ENCODE results near the gene TXLNA. TPM values are rescaled to one million over a fixed set of nuclear protein-coding genes. Genes with fewer than 3 reads are reported as not detected.

TXLNA gene
- total RNA-seq, 1 experiment from 2014 or later, result 49.8 TPM

- Mint-ChIP-seq H3K27me3 (ENCODE audit: low read depth) (no peaks in the 10 kb centered on the region), H3K36me3 (peaks cover 41% of the 10 kb centered on the region), H3K9me3 (peaks cover 5% of the 10 kb centered on the region; the same call in 1 of the 2 replicates), H3K4me1 (peaks cover 1% of the 10 kb centered on the region), H3K27ac (peak overlapping the region; percentile 77; the same call in 1 of the 2 replicates), H3K4me3 (no peak overlapping the region)
- POLR2A ChIA-PET, result interaction anchor here (0.6 kb wide), 1 partner anchor 53 kb away, joined by 4 read pairs; no protein-coding TSS in a partner anchor
- CTCF ChIA-PET, result interaction anchor here (1.0 kb wide), 1 partner anchor 28 kb away, joined by 3 read pairs; the partner anchor contains the start of gene CCDC28B
- ATAC-seq (no peak), DNase-seq (ENCODE audit: low spot score) (no peak)
- no peak for TF ChIP-seq NR1H2 (CRISPR knock-in tag; IDR thresholded peaks at IDR 0.05)
- no peak for TF ChIP-seq NFYB (CRISPR knock-in tag; conservative IDR thresholded peaks at IDR 0.05; ENCODE audit: low read depth)
- no peak for TF ChIP-seq FOXK1 (CRISPR knock-in tag; IDR thresholded peaks at IDR 0.05)
- TF ChIP-seq, protein P1, sequence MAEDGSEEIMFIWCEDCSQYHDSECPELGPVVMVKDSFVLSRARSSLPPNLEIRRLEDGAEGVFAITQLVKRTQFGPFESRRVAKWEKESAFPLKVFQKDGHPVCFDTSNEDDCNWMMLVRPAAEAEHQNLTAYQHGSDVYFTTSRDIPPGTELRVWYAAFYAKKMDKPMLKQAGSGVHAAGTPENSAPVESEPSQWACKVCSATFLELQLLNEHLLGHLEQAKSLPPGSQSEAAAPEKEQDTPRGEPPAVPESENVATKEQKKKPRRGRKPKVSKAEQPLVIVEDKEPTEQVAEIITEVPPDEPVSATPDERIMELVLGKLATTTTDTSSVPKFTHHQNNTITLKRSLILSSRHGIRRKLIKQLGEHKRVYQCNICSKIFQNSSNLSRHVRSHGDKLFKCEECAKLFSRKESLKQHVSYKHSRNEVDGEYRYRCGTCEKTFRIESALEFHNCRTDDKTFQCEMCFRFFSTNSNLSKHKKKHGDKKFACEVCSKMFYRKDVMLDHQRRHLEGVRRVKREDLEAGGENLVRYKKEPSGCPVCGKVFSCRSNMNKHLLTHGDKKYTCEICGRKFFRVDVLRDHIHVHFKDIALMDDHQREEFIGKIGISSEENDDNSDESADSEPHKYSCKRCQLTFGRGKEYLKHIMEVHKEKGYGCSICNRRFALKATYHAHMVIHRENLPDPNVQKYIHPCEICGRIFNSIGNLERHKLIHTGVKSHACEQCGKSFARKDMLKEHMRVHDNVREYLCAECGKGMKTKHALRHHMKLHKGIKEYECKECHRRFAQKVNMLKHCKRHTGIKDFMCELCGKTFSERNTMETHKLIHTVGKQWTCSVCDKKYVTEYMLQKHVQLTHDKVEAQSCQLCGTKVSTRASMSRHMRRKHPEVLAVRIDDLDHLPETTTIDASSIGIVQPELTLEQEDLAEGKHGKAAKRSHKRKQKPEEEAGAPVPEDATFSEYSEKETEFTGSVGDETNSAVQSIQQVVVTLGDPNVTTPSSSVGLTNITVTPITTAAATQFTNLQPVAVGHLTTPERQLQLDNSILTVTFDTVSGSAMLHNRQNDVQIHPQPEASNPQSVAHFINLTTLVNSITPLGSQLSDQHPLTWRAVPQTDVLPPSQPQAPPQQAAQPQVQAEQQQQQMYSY (CRISPR knock-in tag; IDR thresholded peaks at IDR 0.05), result no peak
- no peak for TF ChIP-seq ZNF396 (CRISPR knock-in tag; IDR thresholded peaks at IDR 0.05; ENCODE audit: borderline replicate concordance)
- TF ChIP-seq ZNF138 (CRISPR knock-in tag; conservative IDR thresholded peaks at IDR 0.05), result no peak
These were observed 6.7 kb upstream of the TXLNA start for GRCh38 chr1:32172621-32173245.

DNA sequence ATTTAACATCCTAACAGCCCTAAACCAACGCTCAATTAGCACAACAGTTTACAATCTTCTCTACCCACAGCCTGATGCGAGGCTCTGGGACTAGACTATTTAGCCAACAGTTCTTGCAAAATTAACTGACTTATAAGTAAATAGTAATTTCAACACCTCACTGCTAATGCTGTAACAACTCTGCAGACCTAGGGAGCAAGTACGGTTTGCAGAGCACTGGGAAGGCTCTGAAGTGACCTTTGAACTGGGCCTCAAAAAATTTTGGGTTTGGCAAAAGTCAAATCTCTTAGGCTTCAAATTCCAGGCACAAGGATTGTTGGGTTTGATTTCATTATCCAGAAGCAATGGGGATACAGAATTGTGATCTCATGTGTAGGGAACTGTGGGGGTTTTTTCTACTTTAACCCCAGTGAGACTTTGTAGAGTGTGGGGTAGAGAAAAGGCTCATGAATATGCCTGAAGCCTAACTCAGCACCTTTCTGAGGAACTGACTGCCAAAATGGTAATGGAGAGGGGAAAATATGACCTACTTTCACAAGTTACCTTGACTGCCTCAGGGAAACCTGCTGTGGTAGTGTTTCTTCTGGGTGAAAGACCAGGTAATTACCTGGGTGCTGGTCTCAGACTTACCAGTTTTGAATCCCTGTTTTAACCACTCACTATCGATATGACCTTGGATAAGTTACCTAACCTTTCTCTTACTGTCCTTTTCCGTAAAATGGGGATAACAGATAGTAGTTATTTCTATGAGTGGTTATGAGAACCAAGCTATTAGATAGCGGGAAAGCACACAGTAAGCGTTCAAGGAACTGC is 889 bp upstream of the TXLNA start:
- ATAC-seq, result no peak
- H3K9me3 Mint-ChIP-seq, result no peaks in the 10 kb centered on the region
- ChIA-PET CTCF (interaction anchor here (0.6 to 3.6 kb wide), 12 partner anchors 22 to 389 kb away, joined by 3 to 21 read pairs (median 4); partner anchors contain the start of genes CCDC28B, IQCC, KPNA6 and TMEM39B), POLR2A (interaction anchor here (0.7 to 2.4 kb wide), 6 partner anchors 19 to 106 kb away, joined by 3 to 12 read pairs (median 6); partner anchors contain the start of genes CCDC28B, IQCC, KPNA6 and TMEM39B)
- peak overlapping the region; percentile 92 for H3K27ac Mint-ChIP-seq
- peaks cover 34% of the 10 kb centered on the region for H3K4me1 Mint-ChIP-seq
- H3K4me3 Mint-ChIP-seq, result peak overlapping the region; percentile 76
- peaks cover 24% of the 10 kb centered on the region for H3K36me3 Mint-ChIP-seq
- H3K27me3 Mint-ChIP-seq (ENCODE audit: low read depth), result no peaks in the 10 kb centered on the region; the same call in 1 of the 2 replicates
- DNase-seq (ENCODE audit: low spot score), result no peak
- TF ChIP-seq, protein P2, sequence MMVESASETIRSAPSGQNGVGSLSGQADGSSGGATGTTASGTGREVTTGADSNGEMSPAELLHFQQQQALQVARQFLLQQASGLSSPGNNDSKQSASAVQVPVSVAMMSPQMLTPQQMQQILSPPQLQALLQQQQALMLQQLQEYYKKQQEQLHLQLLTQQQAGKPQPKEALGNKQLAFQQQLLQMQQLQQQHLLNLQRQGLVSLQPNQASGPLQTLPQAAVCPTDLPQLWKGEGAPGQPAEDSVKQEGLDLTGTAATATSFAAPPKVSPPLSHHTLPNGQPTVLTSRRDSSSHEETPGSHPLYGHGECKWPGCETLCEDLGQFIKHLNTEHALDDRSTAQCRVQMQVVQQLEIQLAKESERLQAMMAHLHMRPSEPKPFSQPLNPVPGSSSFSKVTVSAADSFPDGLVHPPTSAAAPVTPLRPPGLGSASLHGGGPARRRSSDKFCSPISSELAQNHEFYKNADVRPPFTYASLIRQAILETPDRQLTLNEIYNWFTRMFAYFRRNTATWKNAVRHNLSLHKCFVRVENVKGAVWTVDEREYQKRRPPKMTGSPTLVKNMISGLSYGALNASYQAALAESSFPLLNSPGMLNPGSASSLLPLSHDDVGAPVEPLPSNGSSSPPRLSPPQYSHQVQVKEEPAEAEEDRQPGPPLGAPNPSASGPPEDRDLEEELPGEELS (CRISPR knock-in tag; IDR thresholded peaks at IDR 0.05), result no peak
- TF ChIP-seq GABPB1 (CRISPR knock-in tag; IDR thresholded peaks at IDR 0.05), result peak; percentile 84
- no peak for TF ChIP-seq KAT7 (CRISPR knock-in tag; IDR thresholded peaks at IDR 0.05; ENCODE audit: borderline replicate concordance)

- peaks cover 28% of the 10 kb centered on the region for H3K36me3 Mint-ChIP-seq
- peak overlapping the region; percentile 76 for H3K4me3 Mint-ChIP-seq
- no peaks in the 10 kb centered on the region; the same call in 1 of the 2 replicates for H3K27me3 Mint-ChIP-seq (ENCODE audit: low read depth)
- ChIA-PET POLR2A (interaction anchor here (0.7 to 2.4 kb wide), 7 partner anchors 18 to 223 kb away, joined by 3 to 12 read pairs (median 4); partner anchors contain the start of genes CCDC28B, IQCC, KPNA6 and TMEM39B), CTCF (interaction anchor here (0.6 to 3.6 kb wide), 12 partner anchors 22 to 390 kb away, joined by 3 to 21 read pairs (median 4); partner anchors contain the start of genes CCDC28B, IQCC, KPNA6 and TMEM39B)
- peak overlapping the region; percentile 92 for H3K27ac Mint-ChIP-seq
- DNase-seq (ENCODE audit: low spot score) (no peak), ATAC-seq (peak; percentile 13)
- H3K4me1 Mint-ChIP-seq, result peaks cover 34% of the 10 kb centered on the region
- no peaks in the 10 kb centered on the region for H3K9me3 Mint-ChIP-seq
- TF ChIP-seq, protein P3, sequence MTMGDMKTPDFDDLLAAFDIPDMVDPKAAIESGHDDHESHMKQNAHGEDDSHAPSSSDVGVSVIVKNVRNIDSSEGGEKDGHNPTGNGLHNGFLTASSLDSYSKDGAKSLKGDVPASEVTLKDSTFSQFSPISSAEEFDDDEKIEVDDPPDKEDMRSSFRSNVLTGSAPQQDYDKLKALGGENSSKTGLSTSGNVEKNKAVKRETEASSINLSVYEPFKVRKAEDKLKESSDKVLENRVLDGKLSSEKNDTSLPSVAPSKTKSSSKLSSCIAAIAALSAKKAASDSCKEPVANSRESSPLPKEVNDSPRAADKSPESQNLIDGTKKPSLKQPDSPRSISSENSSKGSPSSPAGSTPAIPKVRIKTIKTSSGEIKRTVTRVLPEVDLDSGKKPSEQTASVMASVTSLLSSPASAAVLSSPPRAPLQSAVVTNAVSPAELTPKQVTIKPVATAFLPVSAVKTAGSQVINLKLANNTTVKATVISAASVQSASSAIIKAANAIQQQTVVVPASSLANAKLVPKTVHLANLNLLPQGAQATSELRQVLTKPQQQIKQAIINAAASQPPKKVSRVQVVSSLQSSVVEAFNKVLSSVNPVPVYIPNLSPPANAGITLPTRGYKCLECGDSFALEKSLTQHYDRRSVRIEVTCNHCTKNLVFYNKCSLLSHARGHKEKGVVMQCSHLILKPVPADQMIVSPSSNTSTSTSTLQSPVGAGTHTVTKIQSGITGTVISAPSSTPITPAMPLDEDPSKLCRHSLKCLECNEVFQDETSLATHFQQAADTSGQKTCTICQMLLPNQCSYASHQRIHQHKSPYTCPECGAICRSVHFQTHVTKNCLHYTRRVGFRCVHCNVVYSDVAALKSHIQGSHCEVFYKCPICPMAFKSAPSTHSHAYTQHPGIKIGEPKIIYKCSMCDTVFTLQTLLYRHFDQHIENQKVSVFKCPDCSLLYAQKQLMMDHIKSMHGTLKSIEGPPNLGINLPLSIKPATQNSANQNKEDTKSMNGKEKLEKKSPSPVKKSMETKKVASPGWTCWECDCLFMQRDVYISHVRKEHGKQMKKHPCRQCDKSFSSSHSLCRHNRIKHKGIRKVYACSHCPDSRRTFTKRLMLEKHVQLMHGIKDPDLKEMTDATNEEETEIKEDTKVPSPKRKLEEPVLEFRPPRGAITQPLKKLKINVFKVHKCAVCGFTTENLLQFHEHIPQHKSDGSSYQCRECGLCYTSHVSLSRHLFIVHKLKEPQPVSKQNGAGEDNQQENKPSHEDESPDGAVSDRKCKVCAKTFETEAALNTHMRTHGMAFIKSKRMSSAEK (CRISPR knock-in tag; IDR thresholded peaks at IDR 0.05; ENCODE audit: borderline replicate concordance), result no peak
- TF ChIP-seq NR3C1 (CRISPR knock-in tag; conservative IDR thresholded peaks at IDR 0.05; ENCODE audit: low read depth) (no peak), ZBTB43 (CRISPR knock-in tag; IDR thresholded peaks at IDR 0.05) (no peak), CREM (CRISPR knock-in tag; IDR thresholded peaks at IDR 0.05) (no peak), EMX1 (CRISPR knock-in tag; IDR thresholded peaks at IDR 0.05) (no peak), ZNF263 (CRISPR knock-in tag; IDR thresholded peaks at IDR 0.05; ENCODE audit: low read depth) (no peak)
- TF ChIP-seq, protein P4, sequence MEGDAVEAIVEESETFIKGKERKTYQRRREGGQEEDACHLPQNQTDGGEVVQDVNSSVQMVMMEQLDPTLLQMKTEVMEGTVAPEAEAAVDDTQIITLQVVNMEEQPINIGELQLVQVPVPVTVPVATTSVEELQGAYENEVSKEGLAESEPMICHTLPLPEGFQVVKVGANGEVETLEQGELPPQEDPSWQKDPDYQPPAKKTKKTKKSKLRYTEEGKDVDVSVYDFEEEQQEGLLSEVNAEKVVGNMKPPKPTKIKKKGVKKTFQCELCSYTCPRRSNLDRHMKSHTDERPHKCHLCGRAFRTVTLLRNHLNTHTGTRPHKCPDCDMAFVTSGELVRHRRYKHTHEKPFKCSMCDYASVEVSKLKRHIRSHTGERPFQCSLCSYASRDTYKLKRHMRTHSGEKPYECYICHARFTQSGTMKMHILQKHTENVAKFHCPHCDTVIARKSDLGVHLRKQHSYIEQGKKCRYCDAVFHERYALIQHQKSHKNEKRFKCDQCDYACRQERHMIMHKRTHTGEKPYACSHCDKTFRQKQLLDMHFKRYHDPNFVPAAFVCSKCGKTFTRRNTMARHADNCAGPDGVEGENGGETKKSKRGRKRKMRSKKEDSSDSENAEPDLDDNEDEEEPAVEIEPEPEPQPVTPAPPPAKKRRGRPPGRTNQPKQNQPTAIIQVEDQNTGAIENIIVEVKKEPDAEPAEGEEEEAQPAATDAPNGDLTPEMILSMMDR (IDR thresholded peaks at IDR 0.05), result no peak
These were observed 357 bp upstream of the TXLNA start for GRCh38 chr1:32179193-32179442.
